ENCODE results near the gene FLYWCH1.

FLYWCH1 gene

DNA sequence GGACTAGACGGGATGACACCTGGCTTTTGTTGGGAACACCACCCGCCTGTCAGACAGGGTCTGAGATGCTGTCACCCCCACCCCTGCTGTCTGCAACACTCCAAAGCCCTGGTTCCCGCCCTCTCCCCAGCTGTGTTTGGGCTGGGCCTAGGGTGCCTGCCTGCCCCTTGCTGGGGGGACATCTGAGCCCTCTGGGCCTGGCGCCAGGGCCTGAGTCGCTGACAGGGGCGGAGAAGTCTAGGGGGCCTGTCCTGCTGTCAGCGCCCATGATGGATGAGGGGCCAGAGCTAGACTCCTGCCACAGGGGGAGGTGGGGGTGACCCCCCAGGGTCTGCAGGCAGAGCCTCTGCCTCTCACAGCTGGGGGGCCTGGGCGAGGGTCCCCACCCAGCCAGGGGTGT lies 76.1 kb downstream of the FLYWCH1 start:
- DNase-seq = no peak

GRCh38 chr16:2988590-2989099 lies 76.9 kb downstream of the FLYWCH1 start:
- no peak for DNase-seq

DNA sequence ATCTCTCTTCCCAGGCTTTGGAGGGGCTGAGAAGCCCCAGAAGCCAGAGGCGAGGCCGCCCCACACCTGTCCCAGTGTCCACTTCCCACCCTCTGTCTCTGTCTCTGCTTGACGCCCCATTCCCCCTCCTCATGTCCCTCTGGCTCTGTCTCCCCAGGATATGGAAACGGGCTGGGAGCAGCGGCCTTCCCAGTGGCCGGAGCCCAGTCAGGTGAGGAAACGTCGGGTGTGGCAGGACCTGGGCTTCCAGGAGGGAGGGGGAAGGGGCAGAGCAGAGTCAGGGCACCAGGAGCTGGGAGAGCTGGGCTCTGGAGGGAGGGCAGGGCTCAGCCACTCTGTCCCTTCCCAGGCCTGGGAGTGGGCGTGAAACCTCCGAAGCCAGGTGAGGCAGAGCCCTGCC lies 79.2 kb downstream of the FLYWCH1 start:
- DNase-seq = no peak

DNA sequence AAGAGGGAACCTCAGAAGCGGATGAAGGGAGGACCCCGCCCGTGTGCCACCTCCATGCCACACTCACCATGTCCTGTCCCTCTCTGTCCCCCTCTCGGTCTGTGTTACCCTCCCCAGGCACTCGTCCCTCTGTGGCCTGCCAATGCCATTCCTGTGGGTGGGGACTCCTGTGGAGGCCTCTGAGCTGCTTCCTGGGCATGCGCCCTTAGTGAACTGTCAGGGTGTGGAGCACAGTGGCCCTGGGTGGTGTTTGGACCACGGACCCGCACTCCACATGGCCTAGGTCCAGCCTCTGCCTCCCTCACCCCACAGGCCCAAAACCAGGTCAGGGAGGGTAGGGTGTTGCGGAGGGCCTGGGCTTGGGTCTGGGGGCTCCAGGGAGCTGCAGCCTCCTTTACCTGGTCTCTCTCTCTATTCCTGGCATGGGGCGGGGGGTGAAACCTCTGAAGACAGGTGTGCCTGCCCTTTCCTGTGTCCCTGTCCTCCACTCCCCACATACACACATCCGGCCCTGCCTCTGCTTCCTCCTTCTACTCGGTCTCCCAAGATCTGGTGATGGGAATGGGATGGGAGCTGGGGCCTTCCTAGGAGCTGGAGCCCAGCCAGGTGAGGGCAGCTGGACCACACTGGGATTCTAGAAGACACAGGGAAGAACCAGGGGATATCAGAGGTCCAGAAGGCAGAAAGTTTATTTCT lies 80.0 kb downstream of the FLYWCH1 start:
- DNase-seq = no peak

- no peak for DNase-seq
These were observed 80.8 kb downstream of the FLYWCH1 start for GRCh38 chr16:2992383-2993081.

GRCh38 chr16:2996298-2996697 lies 84.6 kb downstream of the FLYWCH1 start:
- no peak for DNase-seq

DNA sequence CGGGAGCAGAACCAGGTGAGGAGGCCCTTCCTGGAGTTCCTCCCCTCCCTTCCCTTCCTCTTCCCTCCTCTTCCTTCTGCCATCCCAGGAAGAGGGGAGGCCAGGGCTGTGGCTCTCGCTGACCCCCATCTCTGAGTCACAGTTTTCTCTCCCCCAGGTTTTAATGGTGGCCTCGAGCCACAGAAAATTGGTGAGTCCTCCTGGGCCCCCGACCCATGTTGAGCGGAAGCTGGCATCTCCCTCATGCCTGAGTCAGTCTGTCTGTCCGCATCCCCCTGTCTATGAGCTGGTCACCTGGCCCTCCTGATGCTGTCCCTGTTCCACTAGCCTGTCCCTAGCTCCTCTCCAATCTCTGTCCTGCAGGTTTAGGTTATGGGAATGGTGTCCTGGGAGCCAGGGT lies 88.2 kb downstream of the FLYWCH1 start:
- no peak for DNase-seq

- DNase-seq = no peak
These were observed 88.8 kb downstream of the FLYWCH1 start for GRCh38 chr16:3000540-3000939.
